NCI-H446 (cell line): ENCODE results near the gene NDE1.
"Not testable (repeated sequence)": the region's sequence is repeated elsewhere in the genome, so short reads cannot be mapped to it uniquely, and the experiment has no call there.

Experiments used
- DNase-seq, 2 experiments: peaks; one replicate each; lab custom pipeline; 2025; lab: John Stamatoyannopoulos, UW

NDE1 gene

DNA sequence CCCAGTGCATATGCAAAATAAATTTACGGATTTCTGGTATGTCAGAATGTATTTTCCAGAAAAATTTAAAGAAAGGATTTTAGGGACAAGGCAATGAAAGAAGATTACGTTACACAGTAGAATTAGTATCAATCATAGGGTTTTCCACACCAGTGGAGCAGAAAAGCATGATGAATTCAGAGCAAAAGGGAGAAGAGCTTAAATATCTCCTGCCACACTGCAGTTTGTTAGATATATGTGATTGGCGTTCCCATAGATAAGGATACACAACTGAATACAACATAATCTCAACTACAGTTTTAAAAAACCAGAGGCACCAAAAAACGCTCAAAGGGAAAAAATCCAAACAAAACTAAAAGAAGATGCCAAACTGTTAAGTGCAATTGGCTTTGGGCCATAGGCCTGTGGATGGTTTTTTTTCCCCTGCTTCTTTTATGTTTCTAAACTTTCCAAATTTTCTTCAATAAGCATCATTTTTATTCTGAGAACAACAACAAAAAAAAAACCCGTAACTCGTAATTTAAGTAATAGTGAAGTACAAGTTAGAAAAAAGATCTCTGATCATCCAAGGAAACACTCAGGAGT lies 29.3 kb upstream of the NDE1 start:
- peak in 1 of 2 experiments; percentile 9 for DNase-seq

DNA sequence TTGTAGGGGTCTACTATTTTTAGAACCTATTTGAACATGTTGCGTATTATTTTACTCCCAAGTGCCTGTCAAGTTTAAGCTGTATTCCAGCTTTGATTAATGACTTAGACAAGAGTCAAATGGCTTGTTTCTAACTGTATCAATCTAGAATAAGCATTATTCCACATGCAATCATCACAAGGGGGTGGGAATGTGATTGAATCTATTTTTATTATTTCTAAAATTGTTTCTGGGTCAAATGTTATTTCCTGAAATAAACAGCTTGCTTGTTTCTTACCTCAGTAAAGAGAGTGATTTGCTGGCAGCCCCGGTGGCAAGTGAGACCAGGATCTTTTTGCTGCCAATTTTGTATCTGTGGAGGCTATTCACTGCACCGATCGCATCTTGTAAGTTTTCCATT lies 28.6 kb upstream of the NDE1 start:
- DNase-seq = no peak

DNA sequence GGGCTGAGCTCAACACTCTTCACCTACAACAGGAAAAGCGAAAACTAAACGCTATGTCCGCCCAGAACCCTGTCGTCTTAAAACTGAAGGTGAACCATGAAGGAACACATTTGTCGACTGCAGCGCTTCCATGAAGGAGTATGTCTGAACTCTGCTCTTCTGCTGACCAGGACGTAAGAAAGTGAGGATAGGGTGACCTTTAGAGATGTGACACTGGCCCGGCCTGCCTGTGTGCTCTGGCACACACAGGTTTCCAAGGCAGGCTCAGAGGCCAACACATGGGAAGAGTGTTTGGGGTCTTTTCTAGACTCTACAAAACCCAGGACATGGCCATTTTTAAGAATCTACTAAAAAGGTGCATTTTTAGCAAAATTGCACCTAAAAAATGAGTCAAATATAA lies 28.2 kb upstream of the NDE1 start:
- DNase-seq = no peak

DNA sequence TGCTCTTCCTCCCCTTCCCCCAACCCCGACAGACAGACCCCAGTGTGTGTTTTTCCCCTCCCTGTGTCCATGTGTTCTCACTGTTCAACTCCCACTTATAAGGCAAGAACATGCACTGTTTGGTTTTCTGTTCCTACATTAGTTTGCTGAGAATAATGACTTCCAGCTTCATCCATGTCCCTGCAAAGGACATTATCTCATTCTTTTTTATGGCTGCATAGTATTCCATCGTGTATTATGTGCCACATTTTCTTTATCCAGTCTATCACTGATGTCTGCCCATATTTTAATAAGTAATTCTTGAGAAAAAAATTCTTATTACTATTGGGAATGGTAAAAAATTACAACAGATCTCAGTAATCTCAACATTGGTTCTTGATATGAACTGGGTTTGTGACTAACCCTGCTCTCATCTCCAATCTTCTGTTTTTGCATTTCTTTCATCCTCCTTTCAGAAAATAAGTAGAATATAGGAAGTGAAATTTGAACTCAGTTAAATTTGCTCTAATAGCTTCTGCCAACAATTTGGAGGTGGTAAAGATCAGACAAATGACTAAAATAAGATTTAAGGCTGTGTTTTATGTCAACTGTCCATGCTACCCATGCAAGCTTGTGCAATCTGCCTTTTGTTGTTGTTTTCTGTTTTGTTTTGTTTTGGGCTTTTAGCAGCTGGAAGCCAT lies 18.2 kb upstream of the NDE1 start:
- DNase-seq = no peak

DNA sequence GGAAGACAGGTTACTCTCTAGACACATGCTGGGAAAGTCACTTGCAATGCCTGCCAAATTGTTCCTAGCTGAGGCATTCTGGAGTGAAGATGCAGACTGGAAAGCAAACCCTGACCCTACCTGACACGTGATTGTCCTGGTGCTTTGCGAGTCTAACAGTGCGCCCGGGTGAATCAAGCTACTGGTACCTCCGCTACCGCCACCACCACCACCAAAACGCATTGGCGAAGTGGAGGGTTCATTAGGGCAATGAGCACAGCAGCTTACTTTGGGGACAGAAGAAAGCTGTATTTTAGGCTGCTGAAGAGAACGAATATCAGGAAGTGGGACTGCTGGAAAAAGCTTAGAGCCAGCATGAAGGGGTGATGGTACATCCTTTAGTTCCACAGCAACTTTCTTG lies 14.1 kb upstream of the NDE1 start:
- DNase-seq = no peak

DNA sequence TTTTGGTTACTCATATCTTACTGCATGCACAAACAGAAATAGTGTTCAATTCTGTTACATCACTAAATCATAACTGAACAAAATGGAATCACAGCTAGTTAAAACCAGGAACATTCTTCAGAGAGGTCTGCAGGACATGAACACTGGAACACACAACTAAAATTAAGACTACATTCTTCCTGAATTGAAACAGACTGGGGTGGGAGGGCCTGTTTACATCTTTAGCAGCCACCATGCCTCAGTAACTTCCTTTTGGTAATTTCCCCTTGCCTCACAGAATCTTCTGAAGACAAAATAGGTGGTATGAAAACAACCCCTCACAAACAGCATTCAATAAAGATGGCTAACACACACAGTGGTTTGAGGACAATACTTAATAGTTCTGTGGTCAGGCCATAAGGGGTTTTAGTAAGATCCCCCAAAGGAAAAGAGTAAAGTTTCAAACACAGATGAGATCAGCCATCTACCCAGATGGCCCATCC lies 13.6 kb upstream of the NDE1 start:
- DNase-seq = no peak

DNA sequence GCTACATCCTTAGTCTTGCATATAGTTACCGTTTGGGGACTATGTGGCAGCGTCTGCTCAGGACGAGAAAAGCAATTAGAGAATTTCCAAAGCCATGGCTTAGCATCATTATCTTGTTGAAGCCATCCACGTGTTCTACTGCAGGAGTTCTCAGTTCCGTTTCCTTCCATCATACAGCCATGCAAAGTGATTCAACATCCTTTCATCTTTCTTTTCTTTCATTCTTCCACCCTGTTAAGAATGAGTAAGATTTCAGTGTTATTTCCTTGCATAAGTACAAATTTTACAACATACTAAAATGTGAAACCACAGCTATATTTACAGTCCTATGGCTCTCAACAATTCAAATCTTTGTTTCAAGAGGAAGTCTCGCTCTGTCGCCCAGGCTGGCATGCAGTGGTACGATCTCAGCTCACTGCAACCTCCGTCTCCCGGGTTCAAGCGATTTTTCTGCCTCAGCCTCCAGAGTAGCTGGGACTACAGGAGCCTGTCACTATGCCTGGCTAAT lies 10.9 kb upstream of the NDE1 start:
- no peak for DNase-seq

DNA sequence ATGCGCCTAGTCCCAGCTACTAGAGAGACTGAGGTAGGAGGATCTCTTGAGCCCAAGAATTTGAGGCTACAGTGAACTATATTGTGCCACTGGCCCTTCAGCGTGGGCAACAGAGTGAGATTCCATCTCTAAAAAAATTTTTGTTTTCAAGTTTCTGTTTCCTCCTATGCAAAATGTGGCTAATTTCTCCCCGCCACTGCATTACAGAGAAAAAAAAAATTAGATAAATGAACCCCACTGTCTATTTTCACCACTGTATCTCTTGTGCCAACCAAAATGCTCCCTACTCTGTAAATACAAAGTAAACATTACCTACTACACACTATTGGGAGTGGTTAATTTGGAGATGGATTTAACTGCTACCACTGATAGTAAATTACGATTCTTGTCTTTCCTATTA lies 9.1 kb upstream of the NDE1 start:
- no peak for DNase-seq

DNA sequence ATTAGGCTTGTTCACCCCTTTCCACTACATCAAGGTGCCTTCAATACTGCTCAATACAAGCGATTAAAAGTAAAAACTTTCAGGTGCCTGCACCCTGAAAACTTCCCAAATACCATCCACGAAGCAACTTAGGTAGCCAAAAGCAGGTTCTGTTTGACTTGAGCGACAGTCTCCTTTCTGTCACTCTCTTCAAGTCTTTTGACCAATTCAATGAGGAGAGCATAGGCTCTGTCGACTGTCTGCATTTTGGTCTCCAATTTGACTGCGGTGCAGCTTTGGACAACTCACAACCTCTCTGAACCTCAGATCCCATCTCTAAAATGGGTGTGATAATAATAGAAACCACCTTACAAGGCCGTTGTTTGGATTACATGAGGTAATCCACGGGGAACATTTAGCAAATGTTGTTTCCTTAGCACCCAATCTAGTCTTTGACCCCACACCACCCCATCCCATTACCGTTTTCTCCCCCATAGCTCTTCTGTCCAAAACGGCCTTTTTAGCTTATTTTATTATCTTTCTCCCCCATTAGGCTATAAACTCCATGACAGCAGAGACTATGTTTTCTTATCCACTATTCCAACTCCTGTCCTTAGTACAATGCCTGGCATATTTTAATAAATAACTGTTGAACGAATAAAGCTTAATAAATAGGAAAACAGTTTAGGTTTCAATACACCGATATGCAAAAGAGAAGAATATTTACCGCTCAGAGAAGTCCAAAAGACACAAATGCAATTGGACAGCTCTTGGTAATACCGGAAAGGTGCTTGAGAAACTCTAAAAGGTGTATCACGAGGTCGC lies 8.1 kb upstream of the NDE1 start:
- DNase-seq = no peak

DNA sequence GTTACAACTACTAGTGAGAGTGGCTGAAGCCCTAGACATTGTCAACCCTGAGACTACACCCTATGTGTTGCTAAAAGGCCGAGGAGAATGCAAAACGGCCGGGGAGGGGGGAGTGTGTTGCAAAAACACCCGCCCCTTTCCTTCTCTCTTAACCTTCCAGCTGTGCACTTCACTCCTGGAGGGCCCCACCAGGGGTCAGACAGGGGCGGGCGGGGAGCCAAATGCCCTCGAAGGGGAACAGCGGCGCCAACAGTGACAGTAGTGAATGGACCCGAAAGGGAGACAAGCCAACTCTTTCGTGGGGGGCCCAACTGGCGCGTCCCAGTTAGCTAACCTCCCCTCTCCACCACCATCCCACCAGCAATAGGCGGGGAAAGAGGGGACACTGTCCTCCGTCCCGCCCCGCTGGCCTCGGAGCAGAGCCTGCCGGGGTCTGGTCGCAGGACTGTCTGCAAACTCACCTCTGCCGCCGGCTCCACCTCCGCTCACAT lies 7.4 kb upstream of the NDE1 start:
- no peak for DNase-seq

DNA sequence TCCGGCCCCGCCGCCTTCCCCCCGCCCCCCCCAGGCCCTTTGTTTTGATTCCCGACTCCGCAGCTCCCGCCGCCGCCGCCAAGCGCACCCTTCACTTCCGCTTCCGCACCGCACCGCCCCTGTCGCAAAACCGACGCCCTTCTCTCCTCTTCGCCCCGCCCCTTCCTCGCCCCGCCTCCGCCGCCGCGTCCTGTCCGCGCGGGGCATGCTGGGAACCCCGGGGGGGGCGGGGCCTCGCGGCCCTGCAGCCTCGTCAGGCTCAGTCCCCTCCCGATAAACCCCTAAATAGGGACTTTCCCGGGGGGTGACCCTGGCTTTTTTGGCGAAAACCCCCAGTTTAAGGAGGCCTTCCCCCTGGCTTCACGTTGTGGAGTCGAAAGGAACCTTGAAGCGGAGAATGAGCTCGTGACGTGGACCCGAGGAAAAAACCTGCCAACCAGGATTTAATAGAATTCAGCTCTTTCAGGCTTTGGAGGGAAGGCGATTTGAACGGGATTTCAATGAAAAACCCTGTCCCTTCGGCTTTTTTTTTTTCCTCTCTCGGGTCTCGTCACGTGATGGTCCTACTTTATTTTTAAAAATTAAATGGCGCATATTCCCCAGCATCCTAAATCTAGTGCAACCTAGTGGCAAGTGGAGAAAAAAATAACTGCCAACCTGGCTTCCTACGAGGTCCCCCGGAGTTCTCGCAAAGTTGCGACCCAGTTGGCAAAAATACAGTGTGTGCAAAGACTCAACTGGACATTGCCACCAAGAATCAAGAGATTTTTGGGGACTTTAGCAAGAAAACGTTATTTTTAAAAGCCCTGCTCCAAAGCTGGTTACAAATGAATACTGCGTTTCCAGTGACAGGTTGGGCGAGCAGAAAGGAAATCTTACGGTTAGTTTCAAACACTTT lies 6.7 kb upstream of the NDE1 start, which contains the start of gene MARF1:
Gene MARF1 (minus strand): TSS at position 107 of the 898 bp plus-strand sequence. CDS start 3,921 bp downstream, outside the sequence.
- DNase-seq = peak; percentile 94 to 95

DNA sequence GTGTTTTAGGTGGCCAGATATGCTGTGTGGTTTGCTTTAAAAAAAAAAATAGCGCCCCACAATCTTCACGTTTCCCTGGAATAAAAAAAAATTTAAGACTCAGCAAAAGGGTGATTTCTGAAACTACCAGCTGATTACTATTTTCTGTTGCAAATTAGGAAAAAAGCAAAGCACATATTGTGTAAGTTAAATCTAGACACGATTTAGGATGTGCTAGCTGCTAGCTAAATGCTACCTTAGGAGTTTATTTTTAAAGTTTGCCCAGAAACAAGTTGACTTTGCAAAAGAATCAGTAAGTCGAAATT lies 6.1 kb upstream of the NDE1 start:
- DNase-seq = no peak

DNA sequence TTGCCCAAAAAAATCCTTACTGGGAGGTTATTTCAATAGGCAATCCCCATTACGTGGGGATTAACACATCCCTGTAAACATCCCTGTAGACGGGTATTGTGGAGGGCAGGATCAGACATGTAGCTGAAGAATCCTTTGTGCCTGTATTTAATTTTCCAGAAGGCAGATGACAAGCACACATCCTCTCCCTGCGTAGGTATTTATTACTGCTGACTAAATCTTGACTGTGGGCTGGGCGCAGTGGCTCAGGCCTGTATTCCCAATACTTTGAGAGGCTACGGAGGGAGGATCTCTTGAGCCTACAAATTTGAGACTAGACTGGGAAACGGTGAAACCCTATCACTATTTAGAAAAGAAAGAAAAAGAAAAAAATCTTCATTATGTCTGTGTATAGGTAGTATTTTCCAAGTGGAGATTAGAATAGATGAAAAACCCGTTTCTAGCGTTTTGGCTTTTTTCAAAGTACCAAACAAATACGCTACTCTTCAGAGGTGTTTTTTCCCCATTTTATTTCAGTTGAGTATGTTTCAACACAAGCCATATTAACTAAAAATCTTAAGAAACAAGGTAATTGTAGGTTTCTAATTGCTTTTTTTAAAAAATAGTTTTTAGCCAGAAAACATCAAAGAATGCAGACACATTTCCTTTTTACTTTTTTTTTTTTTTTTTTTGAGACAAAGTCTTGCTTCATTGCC lies 5.6 kb upstream of the NDE1 start:
- DNase-seq = peak in 1 of 2 experiments; percentile 34

DNA sequence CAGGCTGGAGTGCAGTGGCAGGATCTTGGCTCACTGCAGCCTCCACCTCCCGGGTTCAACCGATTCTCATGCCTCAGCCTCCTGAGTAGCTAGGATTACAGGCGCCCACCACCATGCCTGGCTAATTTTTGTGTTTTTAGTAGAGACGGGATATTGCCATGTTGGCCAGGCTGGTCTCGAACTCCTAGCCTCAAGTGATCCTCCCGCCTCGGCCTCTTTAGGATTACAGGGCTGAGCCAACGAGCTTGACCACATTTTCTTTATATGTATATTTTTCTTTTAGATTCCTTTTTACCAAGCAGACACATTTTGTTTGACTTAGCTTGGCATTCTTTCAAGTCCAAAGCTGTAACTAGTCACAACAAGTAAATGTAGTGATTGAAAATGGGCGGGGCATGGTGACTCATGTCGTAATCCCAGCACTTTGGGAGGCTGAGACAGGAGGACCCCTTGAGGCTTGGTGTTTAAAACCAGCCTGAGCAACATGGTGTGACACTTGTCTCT lies 5.0 kb upstream of the NDE1 start:
- DNase-seq = peak; percentile 8 to 46

DNA sequence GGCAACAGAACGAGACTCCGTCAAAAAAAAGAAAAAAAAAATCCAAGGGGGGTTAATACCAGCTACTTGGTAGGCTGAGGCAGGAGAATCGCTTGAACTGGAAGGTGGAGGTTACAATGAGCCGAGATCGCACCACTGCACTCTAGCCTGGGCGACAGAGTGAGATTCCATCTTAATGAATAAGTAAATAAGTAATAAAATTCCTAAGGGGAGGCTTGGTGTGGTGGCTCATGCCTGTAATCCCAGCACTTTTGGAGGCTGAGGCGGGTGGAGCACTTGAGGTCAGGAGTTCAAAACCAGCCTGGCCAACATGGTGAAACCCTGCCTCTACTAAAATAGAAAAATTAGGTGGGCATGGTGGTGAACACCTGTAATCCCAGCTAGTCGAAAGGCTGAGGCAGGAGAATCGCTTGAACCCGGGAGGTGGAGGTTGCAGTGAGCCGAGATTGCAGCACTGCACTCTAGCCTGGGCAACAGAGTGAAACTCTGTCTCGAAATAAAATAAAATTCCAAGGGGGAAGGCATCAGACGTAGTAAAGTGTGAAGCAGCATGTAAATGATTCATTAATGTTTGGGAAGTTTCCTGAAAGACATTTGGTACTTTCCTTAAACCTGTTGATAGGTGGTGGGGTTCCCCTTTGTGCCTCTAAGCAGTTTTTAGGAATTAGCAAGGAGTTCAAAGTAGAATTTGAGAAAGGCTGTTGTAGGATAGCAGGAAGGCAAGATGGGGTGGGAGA lies 3.3 kb upstream of the NDE1 start:
- not testable (repeated sequence) for DNase-seq

DNA sequence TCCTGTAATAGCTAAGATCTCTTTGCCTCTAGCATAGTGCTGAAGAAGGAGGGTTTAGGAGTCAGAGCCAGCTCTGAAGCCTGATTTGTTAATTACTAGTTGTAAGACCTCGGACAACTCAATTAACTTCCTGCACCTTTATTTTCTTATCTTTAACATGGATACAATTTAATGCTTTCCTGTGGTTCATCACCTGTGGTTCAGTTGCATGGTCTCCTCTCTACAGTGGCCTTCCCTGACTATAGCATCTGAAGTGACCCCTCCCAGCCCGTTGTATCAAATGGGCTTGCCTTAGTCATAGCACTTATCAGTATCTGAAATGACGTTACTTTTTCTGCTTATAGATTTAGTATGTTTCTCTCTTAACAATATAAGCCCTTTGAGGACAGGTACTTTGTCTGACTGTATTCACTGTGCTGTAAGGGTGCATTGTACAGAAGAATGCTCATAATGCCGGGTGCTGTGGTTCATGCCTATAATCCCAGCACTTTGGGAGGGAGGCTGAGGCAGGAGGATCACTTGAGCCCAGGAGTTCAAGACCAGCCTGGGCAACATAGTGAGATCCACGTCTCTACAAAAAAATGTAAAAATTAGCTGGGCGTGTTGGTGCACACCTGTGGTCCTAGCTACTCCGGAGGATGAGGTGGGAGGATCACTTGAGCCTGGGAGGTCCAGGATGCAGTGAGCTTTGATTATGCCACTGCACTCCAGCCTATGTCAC lies 2.6 kb upstream of the NDE1 start:
- no peak for DNase-seq

DNA sequence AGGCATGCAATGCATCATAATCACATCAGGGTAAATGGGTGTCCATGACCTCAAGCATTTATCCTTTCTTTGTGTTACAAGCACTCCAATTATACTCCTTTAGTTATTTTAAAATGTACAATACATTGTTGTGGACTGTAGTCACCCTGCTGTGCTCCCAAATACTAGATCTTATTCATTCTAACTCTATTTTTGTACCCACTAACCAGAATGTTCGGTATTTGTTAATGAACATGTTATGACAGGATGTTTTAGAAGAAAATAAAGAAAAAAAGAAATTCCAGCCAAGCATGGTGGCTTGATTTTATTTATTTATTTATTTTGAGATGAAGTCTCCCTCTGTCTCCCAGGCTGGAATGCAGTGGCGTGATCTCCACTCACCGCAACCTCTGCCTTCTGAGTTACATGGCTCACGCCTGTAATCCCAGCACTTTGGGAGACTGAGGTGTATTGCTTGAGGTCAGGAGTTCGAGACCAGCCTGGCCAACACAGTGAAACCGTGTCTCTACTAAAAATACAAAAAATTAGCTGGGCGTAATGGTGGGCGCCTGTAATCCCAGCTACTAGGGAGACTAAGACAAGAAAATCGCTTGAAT lies 1.8 kb upstream of the NDE1 start:
- no peak for DNase-seq

DNA sequence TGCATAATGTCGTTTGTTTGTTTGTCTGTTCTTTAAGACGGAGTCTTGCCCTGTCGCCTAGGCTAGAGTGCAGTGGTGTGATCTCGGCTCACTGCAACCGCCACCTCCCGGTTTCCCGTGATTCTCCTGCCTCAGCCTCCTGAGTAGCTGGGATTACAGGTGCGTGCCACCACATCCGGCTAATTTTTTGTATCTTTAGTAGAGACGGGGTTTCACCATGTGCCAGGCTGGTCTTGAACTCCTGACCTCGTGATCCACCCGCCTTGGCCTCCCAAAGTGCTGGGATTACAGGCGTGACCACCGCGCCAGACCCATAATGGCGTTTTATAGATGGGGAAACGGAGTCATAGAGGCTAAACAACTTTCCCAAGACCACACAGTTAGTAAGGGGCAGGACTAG lies 734 bp upstream of the NDE1 start:
- not testable (repeated sequence) for DNase-seq

DNA sequence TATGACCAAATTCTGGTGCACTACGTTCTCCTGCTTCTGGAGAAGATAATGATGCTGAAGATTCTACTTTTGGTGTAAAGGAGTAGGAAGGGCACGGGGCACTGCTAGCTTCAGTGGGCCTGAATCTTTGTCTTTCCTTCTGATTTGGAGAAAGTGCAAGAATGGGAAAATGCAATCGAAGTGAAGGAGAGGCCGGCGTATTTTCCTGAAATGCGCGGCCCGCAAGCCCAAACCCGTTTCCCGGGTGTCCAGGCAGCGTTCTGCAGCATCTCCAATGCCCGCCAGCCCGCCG lies 372 bp upstream of the NDE1 start:
- no peak for DNase-seq
